HG03575 (cell line): Measurements from ENCODE around the gene ANK2.
A peak's percentile ranks its signal among the peaks of the same experiment; 100 is the strongest.

Experiments used
- ATAC-seq: cut with Tn5 transposase; IDR thresholded peaks from one replicate; pipeline ENCODE4 v1.9.1; 2021; ENCODE audit not compliant: unreplicated experiment, insufficient number of reproducible peaks, low FRiP score; ENCODE audit errors: extremely low read depth

Gene ANK2

DNA sequence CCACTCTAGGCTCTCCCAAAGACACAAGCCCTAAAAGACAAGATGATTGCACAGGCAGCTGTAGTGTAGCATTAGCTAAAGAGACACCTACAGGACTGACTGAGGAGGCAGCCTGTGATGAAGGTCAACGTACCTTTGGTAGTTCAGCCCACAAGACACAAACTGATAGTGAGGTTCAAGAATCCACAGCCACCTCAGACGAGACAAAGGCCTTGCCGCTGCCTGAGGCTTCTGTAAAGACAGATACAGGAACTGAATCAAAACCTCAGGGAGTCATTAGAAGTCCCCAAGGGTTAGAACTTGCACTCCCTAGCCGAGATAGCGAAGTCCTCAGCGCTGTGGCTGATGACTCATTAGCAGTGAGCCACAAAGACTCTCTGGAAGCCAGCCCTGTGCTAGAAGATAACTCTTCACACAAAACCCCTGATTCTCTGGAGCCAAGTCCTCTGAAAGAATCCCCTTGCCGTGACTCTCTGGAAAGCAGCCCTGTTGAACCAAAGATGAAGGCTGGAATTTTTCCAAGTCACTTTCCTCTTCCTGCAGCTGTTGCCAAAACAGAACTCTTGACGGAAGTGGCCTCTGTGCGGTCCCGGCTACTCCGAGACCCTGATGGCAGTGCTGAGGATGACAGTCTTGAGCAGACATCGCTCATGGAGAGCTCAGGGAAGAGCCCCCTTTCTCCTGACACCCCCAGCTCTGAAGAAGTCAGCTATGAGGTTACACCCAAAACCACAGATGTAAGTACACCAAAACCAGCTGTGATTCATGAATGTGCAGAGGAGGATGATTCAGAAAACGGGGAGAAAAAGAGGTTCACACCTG is 306.3 kb downstream of the ANK2 start:
- ATAC-seq = peak; percentile 96

DNA sequence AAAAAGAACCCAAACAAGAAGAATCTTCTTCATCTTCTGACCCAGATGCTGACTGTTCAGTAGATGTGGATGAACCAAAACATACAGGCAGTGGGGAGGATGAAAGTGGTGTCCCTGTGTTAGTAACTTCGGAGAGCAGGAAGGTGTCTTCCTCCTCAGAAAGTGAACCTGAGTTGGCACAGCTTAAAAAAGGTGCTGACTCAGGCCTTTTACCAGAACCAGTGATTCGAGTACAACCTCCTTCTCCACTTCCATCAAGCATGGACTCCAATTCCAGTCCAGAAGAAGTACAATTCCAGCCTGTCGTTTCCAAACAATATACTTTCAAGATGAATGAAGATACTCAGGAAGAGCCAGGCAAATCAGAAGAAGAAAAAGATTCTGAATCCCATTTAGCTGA is 307.0 kb downstream of the ANK2 start:
- ATAC-seq = no peak

DNA sequence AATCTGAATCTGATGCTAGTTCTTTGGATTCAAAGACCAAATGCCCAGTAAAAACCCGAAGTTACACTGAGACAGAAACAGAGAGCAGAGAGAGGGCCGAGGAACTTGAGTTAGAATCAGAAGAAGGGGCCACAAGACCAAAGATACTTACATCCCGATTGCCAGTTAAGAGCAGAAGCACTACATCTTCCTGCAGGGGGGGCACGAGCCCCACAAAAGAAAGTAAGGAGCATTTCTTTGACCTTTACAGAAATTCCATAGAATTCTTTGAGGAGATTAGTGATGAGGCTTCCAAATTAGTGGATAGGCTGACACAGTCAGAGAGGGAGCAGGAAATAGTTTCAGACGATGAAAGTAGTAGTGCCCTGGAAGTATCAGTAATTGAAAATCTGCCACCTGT is 309.3 kb downstream of the ANK2 start:
- ATAC-seq = no peak

DNA sequence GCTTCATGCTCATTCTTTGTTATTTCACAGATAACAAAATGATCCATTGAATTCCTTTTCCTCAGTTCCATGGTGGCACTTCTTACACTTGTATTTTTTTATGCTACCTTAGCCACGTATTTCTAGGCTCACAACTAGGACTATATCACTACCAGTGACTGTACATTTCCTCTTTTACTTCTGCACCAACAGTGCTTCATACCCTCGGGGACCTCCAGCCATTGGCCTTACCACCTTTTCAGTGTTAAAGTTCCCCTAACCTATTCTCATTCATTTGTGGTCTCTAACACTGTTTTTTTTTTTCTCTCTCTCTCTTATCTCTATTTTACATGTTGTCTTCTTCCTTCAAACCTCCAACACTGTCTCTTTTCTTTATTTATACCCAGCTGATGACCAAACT is 315.9 kb downstream of the ANK2 start:
- no peak for ATAC-seq

DNA sequence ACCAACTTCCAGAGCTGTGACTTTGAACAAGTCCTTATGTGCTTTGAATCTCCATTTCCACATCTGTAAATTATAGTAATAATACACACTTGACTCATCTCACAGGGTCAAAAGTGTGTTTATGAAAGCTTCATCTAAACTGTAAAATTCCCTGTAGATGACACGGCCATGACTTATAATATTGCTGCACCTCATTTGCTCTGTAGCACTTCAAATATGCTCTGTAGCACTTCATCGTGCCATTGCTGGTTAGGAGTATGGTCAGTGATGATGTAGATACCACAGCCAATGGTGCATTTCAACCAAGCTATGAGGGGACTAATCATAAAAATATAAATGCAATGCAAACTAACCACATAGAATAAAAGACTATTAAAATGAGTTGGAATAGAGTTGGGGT is 318.6 kb downstream of the ANK2 start:
- ATAC-seq = no peak

DNA sequence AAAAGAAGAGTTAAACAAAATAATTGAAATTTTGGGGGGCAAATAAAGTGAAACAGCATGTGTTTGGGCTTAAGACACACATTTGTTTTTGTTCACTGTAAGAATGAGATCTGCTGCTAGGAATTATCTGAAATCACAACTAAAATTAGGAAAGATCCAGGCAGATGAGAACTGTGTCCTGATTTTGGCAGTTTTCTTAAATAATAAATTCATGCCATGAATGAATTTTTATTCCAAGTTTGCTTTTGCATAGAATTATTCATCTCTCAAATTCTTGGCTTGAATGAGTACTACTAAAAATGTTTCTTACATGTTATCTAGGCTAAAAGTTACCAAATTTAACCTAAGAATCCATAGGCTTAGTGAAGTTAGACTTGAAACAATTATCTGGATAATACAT is 321.7 kb downstream of the ANK2 start:
- no peak for ATAC-seq

DNA sequence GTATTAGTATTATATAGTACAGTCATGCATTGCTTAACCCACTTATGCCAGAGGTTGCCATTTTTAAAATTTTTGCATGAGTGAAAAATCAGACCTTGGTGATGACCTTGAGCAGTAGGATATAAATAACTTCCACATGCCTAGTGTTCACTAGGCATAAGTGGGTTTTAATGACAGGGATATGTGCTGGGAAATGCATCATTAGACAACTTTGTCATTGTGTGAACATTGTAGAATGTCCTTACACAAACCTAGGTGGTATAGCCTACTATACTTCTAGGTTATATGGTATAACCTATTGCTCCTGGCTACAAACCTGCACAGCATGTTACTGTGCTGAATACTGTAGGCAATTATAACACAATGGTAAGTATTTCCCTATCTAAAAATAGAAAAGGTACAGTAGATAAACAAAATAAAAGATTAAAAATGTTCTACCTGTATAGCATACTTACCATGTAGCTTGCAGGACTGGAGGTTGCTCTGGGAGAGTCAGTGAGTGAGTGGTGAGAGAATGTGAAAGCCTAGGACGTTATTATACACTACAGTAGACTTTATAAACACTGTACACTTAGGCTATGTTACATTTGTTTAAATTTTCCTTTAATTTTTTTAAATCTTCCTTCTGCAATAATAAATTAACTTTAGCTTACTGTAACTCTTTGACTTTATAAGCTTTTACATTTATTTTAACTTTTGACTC is 326.7 kb downstream of the ANK2 start:
- no peak for ATAC-seq

DNA sequence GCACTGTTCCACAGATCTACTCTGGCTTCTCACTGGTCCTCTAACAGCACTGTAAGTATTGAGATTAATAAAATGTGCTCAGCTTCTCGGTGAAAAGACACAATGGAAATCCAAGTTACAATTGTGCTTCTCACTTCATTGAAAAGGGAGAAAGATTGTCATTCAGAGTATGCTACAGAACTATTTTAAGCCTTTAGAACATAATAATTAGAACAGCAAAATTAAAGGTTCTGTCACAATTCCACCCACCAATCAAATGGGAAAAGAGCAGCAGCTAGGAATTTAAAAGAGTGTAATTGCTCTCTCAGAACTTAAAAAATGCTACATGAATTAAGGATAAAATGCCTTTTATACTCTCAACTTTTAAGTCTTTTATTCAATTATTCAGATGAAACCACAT is 329.4 kb downstream of the ANK2 start:
- no peak for ATAC-seq

DNA sequence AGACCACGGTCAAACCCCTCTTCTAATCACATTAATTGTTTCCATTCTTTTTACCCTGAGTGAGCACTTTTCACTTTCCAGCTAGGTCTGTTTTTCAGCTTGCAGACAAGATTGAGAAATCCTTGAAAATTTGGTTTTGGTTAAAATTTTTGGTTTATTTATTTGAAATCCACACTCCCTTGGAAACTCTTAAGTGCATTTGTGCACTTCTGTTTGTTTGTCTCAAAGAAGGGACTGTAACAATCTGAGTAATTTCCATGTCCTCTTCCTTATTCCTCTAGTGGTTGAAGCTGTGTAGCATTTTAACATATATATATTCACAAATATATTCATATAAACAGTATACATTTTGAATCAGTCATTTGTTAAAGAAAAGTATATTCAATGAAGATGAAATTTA is 333.3 kb downstream of the ANK2 start:
- ATAC-seq = no peak

DNA sequence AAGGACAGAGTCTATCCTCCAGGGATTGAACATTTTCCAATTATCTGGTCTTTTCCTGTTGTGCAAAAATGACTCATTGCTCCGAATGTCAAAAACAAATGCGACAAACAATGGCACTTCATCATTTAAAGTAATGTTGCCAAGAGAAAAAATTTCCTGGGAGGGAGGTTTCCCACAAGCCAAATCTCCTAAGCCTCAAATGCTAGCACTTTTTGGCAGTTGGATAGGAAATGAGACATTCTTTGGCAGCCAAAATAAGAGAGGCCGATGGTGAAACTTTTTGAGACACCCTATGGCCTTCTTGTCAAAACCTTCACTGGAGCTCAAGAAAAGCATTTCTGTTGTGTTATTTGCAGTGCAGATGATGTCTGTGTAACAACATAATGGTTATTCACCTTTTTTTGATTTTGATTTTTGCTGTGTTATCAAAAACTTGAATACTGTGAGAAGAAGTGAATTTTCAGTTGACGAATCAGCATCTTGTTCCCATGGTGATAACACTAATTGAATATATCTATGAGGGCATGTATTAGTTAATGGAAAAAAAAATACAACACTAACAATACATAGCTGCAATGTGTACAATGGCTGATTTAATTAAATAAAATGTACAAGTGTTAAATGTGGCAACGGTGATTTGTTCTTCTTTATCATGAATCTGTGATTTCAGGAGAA is 333.8 kb downstream of the ANK2 start:
- no peak for ATAC-seq

DNA sequence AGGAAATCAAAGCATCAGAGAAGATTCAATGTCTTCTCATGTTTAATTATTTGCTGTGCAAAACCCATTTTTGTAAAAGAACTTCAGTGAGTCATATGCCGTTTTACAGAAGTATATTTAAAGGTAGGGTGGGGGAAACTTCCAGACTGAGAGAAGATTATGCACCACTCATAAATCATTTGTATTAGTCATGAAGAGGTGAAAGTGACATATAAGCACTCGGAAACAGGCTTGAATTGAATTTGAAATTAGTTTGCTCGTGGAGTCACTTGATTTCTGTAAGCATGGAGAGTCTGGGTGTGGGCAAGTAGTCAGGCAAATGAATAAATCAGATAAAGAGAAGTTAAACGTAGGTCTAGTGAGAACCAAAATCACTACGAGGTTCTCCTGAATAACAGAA is 335.1 kb downstream of the ANK2 start:
- no peak for ATAC-seq

DNA sequence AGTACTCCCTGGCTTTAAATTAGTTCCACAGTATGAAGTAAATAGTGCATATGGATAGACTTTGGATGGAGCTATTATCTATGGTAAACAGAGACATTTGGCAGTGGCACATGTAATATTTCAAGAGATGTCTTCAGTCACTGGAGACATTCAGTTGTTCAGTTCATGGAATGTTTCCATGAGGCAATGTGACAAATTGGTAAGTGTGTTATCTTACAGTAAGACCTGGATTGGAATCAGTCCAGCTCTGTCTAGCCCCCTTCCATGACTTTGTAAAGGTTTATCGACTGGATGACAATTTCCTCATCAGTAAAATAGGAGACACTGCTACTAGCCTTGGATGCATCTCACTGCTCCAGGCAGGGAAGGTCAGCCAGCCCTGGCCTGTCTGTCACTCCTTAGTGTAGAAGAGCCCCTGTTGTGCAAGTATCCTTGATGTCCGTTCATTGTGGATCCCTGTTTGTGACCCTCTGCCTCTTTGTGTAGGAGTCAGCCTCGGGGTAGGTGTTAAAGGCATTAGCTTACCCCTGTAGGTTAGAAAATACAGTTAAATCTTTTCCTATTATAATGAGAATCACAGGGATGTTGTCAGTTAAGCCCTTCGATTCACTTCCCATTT is 335.9 kb downstream of the ANK2 start:
- no peak for ATAC-seq

DNA sequence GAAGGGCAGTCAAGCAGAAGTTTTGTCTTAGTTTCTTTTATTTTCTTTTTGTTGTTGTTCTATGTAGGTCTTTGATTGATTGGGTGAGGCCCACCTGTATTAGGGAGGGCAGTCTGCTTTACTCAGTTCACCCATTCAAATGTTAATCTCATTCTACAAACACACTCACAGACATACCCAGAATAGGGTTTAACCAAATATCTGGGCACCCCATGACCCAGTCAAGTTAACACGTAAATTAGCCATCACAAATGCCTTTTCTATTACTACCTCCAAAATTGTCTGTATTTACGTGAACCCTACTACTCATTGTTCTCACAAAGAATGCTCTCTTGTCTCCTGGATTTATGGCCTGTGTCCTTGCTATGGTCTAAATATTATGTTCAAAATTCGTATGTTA is 339.7 kb downstream of the ANK2 start:
- ATAC-seq = no peak

DNA sequence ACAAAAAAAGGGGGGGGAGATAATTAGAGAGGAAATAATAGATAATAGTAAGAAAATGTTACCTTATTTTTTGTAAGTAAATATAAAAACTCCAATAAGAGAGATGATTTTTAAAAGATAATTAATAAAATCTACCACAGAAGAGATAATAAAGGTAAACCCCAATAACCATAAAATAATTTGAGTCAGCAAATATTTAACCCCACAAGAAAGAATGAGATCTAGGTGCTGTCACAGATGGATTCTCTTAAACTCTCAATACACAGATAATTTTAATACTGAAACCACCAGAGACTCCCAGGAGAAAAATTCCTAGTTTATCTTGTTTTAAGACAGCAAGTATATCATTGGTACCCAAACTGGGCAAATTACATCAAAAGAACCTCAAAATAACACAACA is 341.4 kb downstream of the ANK2 start:
- no peak for ATAC-seq

DNA sequence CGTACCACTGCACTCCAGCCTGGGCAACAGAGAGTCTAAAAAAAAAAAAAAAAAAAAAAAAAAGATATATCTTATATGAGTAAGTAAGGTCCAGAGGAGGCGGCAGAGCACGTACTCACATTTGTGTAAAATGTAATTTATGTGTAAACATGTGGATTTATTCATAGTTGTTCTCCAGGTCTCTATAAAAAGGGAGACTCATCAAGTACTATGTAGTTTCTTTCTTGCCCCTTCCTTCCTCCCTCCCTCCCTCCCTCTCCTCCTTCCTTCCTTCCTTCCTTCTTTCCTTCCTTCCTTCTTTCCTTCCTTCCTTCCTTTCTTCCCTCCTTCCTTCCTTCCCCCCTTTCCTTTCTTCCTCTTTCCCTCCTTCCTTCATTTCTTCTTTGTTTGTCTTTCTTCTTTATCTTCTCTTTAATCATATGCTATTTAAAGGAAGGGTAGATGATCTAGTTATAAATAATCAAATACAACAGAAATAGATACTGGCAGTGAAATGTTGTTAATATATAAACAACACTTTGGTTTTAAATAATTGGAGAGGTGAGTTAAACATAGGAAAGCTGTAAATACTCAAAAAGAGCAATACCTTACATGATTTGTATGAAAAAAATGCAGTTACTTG is 344.8 kb downstream of the ANK2 start:
- ATAC-seq = no peak

DNA sequence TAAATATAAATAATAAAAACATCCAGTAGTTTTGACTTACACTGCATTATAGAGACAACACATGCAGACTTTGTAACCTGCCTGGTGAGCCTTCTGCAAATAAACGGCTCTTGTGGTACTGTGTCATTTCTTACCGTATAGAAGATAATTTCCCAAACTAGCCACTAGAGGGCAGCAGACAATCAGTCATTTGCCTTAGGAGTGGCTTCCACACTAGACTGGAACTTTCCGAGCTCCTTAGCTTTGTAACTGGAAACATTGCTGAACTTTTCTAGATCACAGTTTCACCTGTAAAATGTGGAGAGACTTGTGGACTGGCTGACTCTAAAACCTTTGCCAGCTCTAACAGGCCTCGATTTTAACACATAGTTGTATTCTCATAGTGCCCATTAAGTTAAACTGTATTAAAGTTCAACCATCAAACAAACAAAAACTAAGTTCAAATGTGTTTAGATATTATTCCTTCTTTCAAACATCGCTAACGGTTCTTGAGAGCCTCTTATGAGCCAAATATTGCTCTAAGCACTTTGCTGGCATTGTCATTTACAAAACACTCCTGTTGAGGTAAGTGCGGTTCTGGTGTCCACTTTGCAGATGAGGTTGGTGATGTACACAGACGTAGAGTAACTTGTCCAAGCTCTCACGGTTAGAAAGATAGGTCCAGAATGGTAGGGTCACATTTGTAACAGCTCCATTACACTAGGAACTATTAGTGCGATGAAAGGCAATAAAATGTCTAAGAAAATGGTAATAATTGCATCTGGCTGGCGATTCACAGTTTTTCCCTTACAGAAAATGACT is 345.5 kb downstream of the ANK2 start:
- ATAC-seq = peak; percentile 85

DNA sequence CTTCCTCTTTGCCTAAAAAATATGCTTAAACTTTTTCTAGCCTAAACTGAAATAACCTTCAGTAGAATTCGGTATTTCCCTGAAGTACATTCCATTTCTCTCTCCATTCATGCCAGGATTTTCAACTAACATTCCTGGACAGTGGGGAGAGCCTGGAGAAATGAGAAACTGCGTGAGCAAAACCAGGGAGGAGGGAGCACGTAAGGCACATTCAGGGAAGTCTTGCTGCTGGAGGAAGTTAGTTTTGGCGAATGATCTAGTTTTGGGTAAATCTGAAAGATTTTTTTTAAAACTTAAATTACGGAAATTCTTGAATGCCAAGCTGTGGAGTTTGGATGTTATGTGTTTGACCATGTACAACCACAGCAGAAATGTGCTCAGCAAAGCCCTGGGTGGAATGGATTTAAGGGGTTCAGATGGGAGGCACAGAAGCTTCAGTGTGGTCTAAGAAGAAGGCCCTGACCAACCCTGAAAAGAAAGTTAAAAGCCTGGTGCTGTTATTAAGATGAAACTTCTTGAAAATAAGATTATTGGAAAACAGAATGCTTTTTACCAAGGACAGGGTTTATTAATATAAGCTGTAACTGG is 347.8 kb downstream of the ANK2 start:
- no peak for ATAC-seq

DNA sequence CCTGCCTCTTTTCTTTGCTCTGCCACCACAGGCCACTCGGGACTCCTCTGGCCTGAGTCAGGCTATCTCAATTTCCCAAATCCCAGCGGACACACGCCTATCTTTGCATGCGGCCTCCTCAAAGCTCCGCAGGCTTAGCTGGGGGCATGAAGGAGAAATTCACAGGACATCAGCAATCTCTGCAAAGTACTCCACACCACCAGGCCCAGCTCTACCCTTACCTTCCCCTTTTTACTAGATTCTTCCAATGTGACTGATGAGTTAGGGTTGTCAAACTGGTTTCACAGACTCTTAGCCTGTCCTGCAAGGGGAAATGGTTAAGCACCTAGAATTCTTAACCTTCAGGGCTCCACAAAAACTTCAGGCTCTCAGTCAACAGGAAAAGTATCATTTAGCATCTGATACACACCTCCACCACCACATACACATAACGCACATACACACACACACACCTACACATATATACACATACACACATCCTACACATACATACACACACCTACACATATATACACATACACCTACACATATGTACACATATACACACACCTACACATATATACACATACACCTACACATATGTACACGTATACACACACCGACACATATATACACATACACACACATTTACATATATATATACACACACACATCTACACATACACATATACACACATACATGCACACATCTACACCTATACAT is 349.1 kb downstream of the ANK2 start:
- ATAC-seq = no peak
